ENCODE measurements around the gene NTM.

NTM gene

GRCh38 chr11:131760091-131761061 is 390.0 kb downstream of the NTM start:
- DNase-seq = peak in 19 of 56 donors; percentile 7 to 58 (median 21)

- DNase-seq = peak in 47 of 56 donors; percentile 7 to 85 (median 51)
Observed at GRCh38 chr11:131762346-131763110, 392.1 kb downstream of the NTM start.

GRCh38 chr11:131763193-131763890 is 392.9 kb downstream of the NTM start:
- DNase-seq = no peak

- no peak for DNase-seq
Observed at GRCh38 chr11:131764126-131764525, 393.7 kb downstream of the NTM start.

- no peak for DNase-seq
Observed at GRCh38 chr11:131764649-131765048, 394.2 kb downstream of the NTM start.

- no peak for DNase-seq
Observed at GRCh38 chr11:131766637-131767036, 396.2 kb downstream of the NTM start.

- DNase-seq = no peak
Observed at GRCh38 chr11:131767421-131767820, 397.0 kb downstream of the NTM start.

GRCh38 chr11:131770801-131771200 is 400.4 kb downstream of the NTM start:
- no peak for DNase-seq

GRCh38 chr11:131771471-131771870 is 401.1 kb downstream of the NTM start:
- DNase-seq = no peak

GRCh38 chr11:131773626-131774025 is 403.2 kb downstream of the NTM start:
- no peak for DNase-seq

- peak in 4 of 56 donors; percentile 5 to 33 (median 14) for DNase-seq
Observed at GRCh38 chr11:131776211-131776610, 405.8 kb downstream of the NTM start.

- DNase-seq = no peak
Observed at GRCh38 chr11:131785801-131786200, 415.4 kb downstream of the NTM start.

GRCh38 chr11:131787119-131787518 is 416.7 kb downstream of the NTM start:
- no peak for DNase-seq

GRCh38 chr11:131790586-131790985 is 420.2 kb downstream of the NTM start:
- no peak for DNase-seq

- no peak for DNase-seq
Observed at GRCh38 chr11:131792243-131792642, 421.8 kb downstream of the NTM start.

- DNase-seq = no peak
Observed at GRCh38 chr11:131796089-131796488, 425.7 kb downstream of the NTM start.

- DNase-seq = no peak
Observed at GRCh38 chr11:131796541-131796940, 426.1 kb downstream of the NTM start.

GRCh38 chr11:131800452-131800851 is 430.0 kb downstream of the NTM start:
- DNase-seq = no peak

- peak in 1 of 56 donors; percentile 13 for DNase-seq
Observed at GRCh38 chr11:131802440-131803115, 432.2 kb downstream of the NTM start.

- no peak for DNase-seq
Observed at GRCh38 chr11:131807876-131808275, 437.5 kb downstream of the NTM start.

GRCh38 chr11:131808470-131808869 is 438.1 kb downstream of the NTM start:
- no peak for DNase-seq

All from amygdala (tissue), 56 donors.